MCF 10A (cell line): Measurements from ENCODE around the gene TBKBP1. TPM values are rescaled to one million over a fixed set of nuclear protein-coding genes. Genes with fewer than 3 reads are reported as not detected.

Experiments used
- BruUV-seq: library from RNA; stranded (reverse); fragments of 400-500 nt; replicated peaks from 2 replicates; lab custom pipeline; 2021; lab: Mats Ljungman, UMichigan
- CTCF ChIA-PET: fragments of 300-600 bp; sonication (Branson Sonifier 250); formaldehyde crosslinking; extraction: SDS; loops from one replicate; lab custom pipeline; 2021; ENCODE audit warnings: antibody characterized with exemption, inconsistent platforms; lab: Yijun Ruan, JAX
- POLR2A ChIA-PET: fragments of 300-600, 350-650 bp; sonication (Branson Sonifier 250); formaldehyde crosslinking; extraction: SDS; loops from one replicate; lab custom pipeline; 2020; ENCODE audit warnings: antibody characterized with exemption, inconsistent platforms; lab: Yijun Ruan, JAX
- DNase-seq: peaks from one replicate; pipeline ENCODE4 v3.0.0-alpha.2; 2018; ENCODE audit not compliant: unreplicated experiment
- H3K27ac Mint-ChIP-seq: one replicate; pipeline ENCODE4 v1.8.0; 2022; ENCODE audit warnings: mild to moderate bottlenecking, low read depth, mixed read lengths; ENCODE audit not compliant: unreplicated experiment
- H3K27me3 Mint-ChIP-seq: one replicate; pipeline ENCODE4 v1.8.0; 2022; ENCODE audit warnings: mixed read lengths; ENCODE audit not compliant: insufficient read depth, unreplicated experiment
- H3K36me3 Mint-ChIP-seq: one replicate; pipeline ENCODE4 v1.8.0; 2022; ENCODE audit warnings: mild to moderate bottlenecking, moderate library complexity, mixed read lengths; ENCODE audit not compliant: insufficient read depth, unreplicated experiment
- H3K4me1 Mint-ChIP-seq: one replicate; pipeline ENCODE4 v1.8.0; 2022; ENCODE audit warnings: mixed read lengths; ENCODE audit not compliant: insufficient read depth, unreplicated experiment
- H3K4me3 Mint-ChIP-seq: one replicate; pipeline ENCODE4 v1.8.0; 2022; ENCODE audit warnings: mild to moderate bottlenecking, moderate library complexity, mixed read lengths; ENCODE audit not compliant: unreplicated experiment
- H3K9me3 Mint-ChIP-seq: one replicate; pipeline ENCODE4 v1.8.0; 2022; ENCODE audit warnings: mixed read lengths; ENCODE audit not compliant: unreplicated experiment
- CTCF ChIP-seq: fragments of 200-600 bp; IDR thresholded peaks from one replicate; pipeline ENCODE4 v1.8.0; 2022; ENCODE audit warnings: antibody characterized with exemption, mild to moderate bottlenecking; ENCODE audit not compliant: unreplicated experiment
- intact Hi-C: fragments of 100-400 bp; cut with micrococcal nuclease; formaldehyde crosslinking; loops from 2 replicates; pipeline ENCODE4 v1.14.1; 2022
- total RNA-seq: library from RNA; stranded (reverse); gene quantifications from 2 replicates; pipeline ENCODE4 v1.2.3, GENCODE V29; 2022

Gene TBKBP1
- total RNA-seq, 1 experiment from 2014 or later: 0.40 TPM

GRCh38 chr17:47760409-47761140 lies 66.6 kb downstream of the TBKBP1 start:
- intact Hi-C loops: no loop called here
- H3K27me3 Mint-ChIP-seq: peaks cover 59% of the 10 kb centered on the region
- BruUV-seq: no TSS peak
- H3K36me3 Mint-ChIP-seq: no peaks in the 10 kb centered on the region
- DNase-seq: no peak
- TF ChIP-seq CTCF: no peak
- no peak overlapping the region for H3K4me3 Mint-ChIP-seq
- H3K4me1 Mint-ChIP-seq: no peaks in the 10 kb centered on the region
- CTCF ChIA-PET: no interaction called here
- H3K9me3 Mint-ChIP-seq: peaks cover 11% of the 10 kb centered on the region
- POLR2A ChIA-PET: interaction anchor here (0.9 kb wide), 1 partner anchor 19 kb away, joined by 3 read pairs; no protein-coding TSS in a partner anchor
- H3K27ac Mint-ChIP-seq: no peak overlapping the region

Other genes with a start within 250 kb of the TBKBP1 start
- gene NPEPPS, start 163.1 kb upstream of the TBKBP1 start, total RNA-seq: 78.4 and 88.0 TPM in 2 replicates
- 522 and 609 TPM in 2 replicates for gene KPNB1, start 44.2 kb upstream of the TBKBP1 start, total RNA-seq
- not detected in 2 replicates for gene TBX21, start 39.1 kb downstream of the TBKBP1 start, total RNA-seq
- 4.3 and 4.7 TPM in 2 replicates for gene OSBPL7, start 127.6 kb downstream of the TBKBP1 start, total RNA-seq
- gene MRPL10, start 137.4 kb downstream of the TBKBP1 start, total RNA-seq: 43.2 and 49.3 TPM in 2 replicates
- 1.2 and 1.4 TPM in 2 replicates for gene LRRC46, start 137.5 kb downstream of the TBKBP1 start, total RNA-seq
- 15.7 and 16.2 TPM in 2 replicates for gene SCRN2, start 147.1 kb downstream of the TBKBP1 start, total RNA-seq
- 1.2 and 1.5 TPM in 2 replicates for gene SP6, start 157.0 kb downstream of the TBKBP1 start, total RNA-seq
- 11.9 and 15.1 TPM in 2 replicates for gene SP2, start 202.1 kb downstream of the TBKBP1 start, total RNA-seq
- gene PNPO, start 247.4 kb downstream of the TBKBP1 start, total RNA-seq: 56.8 and 58.4 TPM in 2 replicates